T-helper 1 cell (primary cell): ENCODE results near the gene DKK3.

Experiments used
- DNase-seq, 5 donors: peaks; one replicate each; pipeline ENCODE4 v3.0.0-alpha.2; 2012 to 2020

Gene DKK3

DNA sequence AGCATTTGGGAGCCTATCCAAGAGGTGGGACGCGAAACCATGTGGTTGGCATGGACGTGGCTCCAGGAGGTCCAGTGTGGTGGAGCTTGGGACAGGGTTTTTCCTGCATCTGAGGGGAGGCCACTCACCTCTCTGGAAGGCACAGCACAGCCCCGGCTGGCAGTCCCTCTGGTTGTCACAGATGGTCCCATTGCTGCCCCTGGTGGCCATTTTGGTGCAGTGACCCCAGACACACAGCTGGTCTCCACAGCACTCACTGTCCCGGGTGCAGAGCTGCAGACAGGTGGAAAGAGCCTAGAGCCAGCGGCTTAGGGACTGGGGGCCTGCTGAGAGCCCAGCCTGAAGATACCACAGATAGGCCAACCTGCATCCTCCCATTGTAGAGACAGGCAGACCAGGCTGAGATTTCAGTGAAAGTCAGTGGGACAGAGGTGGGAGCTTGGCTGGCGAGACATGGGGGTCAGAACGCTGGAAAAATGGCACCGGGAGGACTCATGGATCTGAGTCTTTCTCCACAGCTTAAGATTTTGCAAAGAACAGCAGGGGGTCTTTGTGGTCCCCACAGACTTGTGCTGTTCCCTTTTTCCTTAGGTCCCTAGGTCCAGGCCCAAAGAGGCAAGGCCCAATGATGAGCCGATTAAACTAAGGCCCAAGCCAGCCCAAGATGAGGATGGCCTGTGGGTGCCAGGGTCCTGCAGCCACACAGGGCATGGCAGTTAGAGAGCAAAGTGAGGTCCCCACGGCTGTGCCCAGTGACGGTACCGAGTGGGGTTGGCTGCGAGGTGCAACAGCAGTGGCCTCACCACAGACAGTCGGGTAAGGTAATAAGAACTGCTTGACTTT is 41.4 kb downstream of the DKK3 start:
- DNase-seq = peak in 4 of 5 donors; percentile 41 to 66 (median 50)

DNA sequence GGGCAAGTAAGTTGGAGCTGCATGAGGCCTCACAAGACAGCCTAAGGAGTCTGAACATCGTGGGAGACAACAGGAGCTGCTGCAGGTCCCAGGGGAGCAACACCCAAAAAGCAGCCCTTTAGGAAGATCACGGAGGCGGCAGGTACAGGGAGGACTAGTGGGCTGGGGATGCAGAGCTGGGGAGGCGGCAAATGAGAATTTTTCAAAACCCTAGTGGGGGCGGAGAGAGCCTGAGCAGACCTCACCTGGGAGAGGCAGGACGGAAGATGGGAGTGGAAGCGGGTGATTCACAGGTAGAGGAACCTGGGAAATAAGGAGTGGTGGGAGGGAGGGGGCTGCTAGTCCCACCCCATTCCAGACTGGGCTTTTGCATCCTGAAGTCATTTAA is 42.1 kb downstream of the DKK3 start:
- no peak for DNase-seq

DNA sequence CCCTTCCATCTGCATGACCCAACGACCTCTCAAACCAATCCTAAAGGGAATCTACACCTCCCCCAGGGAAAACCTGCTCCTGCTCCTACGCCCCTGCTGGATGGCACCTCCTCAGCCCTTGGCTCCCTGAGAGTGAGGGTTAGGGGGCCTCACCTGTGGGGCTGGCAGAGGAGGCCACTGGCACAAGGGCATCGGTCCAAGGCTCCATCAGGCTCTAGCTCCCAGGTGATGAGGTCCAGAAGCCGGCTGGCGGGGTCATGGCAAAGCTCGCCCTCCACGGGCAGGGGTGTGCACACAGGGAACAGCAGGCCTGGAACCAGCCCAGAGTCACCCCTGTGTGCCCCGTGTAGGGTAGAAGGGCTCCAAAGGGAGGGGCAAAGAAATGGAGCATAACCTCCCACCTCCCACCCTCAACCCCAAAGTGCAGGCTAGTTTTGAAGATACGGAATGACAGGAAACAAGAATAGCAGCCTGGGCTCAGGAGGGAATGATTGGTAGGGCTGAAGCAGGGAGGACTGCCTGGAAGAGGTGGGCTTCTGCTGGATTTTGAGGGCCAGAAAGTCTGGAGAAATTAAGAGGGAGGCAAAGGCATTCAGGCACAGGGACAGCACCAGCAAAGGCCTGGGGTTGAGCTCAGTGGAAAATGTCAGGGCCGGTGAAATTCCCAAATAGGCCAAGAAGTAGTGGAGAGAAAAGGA is 42.6 kb downstream of the DKK3 start:
- DNase-seq = no peak

DNA sequence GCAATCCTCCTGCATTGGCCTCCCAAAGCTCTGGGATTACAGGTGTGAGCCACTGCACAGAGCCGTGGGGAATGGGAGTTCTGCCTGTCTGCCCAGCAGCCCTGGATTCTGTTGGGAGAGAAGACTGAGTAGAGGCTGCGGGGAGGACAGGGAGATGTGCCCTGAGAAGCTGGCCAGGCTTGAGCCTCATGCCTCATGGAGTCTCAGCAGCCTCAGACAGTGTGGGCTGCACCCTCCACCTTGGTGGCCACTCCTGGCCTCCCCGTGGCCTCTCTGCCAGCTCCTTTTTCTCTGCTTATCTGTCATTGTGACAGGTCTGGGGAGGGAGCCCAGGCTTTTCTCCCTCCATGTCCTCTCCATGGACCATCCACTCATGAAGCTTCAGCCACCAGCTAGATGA is 43.2 kb downstream of the DKK3 start:
- DNase-seq = no peak

DNA sequence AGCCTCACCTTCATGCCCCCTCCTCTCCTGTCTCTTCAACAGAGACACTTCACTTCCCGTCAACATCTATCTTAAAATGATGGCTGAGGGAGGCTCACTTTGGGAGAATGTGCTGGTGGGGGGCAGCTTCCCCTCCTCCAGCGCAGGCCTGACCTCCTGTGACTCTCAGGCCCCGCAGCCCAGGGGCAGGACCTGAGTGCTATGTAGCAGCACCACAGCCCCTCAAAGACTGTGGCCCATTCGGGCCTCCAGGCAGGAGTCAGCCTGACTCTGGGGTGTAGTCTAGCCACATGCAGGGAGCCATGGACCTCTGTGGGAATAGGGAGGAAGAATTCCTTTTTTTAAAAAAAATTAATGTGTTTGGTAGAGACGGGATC is 43.7 kb downstream of the DKK3 start:
- no peak for DNase-seq

DNA sequence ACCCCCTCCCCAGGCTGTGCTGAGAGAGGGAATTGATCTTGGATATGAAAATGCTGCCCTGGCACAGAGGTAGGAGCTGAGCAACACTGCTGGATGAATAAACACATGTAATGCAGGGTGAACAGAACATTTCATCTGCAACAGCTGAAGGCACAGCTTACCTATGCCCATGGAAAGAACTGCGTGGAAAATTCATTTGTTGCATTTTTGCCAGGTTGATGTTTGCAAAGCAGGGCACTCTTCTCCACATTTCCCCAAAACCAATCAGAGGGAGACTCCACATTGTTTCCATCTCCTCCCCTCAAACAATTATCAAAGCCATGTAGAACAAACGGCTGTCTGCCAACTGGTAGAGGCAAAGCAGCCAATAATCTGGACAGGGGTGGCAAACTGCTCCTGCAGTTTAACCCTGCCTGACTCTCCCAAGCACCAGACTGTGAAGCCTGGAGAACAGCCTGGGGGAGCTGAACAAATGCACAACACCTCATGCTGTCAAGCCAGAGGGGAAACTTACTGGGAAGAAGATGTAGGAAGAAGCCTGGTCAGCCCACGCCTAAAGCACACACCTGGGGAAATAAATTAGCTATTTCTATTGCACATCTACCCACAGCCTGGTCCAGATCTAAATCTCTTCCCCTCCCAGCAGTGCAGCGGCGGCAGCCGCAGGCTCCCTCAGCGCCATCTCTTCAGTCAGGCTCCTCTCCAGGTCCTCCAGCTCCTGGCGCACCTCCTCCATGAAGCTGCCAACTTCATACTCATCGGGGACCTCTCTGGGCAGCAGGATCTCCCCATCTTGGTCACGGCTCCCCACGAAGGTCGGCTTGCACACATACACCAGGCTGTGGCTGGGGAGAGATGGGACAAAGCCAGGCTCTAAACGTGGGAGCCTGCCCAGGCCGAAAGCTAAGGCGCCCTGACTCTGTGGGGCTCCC is 44.3 kb downstream of the DKK3 start:
- no peak for DNase-seq

DNA sequence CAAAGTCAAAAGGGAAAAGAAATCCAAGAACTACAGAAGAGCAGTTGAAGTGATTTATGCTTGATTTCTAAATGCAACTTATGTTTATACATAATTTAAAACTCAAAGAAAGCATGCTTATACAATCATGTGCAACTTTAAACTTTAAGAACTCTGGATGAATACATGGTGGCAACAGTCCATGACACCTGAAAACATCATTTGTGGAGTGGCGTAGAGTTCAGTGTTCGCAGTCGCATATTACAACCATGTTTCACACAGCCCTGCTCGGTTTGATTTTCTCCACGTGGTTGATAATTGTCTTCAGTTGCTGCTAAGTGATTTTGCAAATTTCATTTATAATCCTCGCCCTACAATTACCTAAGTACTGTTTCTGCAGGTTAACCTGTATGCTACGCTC is 45.4 kb downstream of the DKK3 start:
- no peak for DNase-seq

DNA sequence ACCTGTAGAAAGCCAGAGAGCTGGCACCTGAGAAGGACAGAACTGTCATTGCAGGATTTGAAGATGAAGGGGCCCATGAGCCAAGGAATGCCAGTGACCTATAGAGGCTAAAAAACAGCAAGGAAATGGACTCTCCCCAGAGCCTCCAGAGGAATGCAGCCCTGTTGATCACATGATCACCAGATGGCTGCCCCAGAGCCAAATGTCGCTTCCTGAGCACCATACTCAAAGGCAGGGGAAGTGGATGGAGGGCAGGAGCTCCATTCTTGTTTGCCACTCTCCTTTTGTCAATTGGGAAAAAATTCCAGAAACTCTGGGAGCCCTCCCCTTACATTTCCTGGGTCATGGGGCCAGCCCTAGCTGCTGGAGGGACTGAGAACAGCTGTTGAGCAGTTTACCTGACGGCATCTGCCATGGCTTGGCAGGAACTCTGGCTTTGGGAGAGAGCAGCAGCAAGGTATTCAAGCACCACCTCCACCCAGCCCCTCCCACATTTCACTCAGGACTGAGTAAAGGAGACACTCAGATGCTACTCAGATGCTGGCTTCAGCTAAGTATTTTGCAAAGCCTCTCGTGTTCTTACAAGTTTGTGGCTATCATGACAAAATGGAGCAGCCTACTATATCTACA is 46.9 kb downstream of the DKK3 start:
- no peak for DNase-seq

DNA sequence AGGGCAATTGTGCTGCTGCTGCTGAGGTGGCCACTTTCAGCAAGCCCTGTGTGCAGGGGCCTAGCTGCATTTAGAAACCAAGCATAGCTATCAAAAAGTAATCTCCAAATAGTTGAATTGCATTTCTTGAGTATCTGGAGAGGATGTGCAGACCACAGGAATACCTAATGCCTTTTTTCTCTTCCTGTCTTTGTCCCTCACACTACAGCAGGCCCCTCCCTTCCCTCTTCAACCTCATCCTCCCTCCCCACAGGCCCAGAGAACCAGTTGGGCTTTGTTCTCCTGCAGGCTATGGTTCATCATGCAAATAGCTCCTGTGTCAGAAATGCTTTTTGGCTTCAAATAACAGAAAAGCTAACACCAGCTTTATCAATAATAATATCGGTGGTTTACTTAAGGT is 47.7 kb downstream of the DKK3 start:
- DNase-seq = peak in 1 of 5 donors; percentile 42

DNA sequence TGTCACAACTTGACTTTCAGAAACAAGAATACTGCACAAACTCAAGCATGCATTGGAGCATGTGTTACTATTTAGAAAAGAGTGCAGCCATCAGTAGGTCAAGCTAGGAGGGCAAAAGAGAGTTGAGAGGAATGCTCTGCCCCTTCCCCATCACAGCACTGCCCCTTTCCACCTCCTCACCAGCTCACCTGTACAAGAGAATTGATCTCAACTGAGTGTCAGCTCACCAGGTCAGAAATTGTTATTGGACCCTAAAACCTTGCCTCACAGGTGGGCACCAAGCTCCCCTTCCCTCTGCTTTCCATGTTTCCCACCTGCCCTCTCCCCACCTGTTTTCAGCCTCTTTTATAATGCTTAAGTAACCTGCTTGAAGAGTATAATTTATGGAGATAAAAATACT is 48.8 kb downstream of the DKK3 start:
- DNase-seq = no peak

DNA sequence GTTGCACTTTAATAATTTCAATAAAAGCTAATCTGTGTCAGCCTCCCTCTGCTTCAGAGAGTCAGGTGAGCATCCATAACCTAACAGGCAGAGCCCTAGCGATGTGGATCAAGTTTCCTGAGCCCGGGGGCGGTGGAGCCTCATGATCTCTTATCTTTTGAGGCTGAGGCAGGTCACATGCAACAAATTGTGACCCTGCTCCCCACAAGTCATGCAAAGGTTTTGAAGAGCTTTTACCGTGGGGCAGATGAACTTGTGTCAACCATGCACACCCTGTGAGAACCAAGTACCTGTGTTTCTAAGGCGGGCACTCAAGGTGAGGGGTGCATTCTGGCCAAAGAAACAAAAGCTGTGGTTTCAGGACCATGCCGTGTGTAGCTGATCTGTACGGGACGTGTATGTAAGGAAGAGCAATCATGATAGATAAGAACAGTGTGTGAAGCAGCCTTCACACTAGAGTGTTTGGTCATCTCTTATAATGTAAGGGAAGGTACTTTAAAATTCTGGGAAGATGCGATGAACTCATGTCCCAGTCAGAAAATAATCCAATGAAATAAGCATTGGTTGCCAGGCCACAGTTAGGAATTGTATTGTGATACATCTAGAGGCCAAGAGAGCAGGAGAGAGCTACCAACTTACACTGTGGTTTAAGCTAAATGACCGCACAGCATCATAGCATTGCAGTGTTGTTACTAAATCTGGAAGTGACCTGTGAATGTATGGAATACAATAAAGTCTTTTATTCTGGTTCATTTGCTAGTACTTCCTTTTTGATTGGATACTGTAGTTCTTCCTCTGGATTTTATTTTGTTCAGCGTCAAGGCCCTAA is 49.8 kb downstream of the DKK3 start:
- DNase-seq = no peak

DNA sequence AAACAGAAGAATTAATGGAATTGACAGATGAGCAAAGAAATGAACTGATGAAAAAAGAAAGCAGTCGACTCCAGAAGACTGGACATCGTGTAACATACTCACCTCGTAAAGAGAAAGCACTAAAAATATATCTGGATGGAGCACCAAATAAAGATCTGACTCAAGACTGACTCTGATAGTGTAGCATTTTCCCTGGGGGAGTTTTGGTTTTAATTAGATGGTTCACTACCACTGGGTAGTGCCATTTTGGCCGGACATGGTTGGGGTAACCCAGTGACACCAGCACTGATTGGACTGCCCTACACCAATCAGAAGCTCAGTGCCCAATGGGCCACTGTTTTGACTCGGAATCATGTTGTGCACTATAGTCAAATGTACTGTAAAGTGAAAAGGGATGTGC is 52.4 kb downstream of the DKK3 start:
- DNase-seq = no peak

DNA sequence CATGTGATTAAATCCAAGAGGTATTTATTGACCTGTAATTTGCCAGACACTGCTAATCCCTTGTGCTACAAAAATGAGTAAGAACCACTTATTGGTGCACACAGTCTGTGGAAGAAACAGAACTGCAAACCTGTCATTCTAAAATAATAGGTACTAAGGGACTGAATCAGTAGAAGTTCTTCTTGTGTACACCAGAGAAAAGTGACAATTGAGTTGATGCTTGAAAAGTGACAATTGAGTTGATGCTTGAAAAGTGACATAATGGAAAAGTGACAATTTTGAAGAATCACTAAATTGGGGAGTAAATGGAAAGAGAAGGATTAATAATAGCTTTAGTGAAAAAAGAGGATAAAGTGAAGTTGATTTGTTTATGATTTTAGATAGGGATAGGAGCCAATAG is 56.4 kb downstream of the DKK3 start:
- no peak for DNase-seq

DNA sequence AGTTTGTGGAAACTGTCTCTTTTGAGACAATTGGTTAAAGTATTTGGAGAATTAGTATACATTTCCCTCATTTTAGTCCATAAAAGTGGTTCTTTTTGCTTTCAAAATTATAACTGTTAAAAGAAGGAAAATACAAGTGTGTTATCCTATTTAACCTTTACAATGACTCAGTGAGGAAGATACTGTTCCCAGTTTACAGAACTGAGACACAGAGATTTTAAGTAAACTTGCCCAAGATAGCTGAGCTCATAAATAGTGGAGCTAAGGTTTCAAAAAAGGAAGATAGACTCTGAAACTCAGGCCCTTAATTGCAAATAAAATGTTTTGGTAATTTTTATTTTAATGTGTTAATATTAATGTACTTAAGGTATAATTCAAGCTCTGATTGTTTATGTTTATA is 58.9 kb downstream of the DKK3 start:
- DNase-seq = no peak

DNA sequence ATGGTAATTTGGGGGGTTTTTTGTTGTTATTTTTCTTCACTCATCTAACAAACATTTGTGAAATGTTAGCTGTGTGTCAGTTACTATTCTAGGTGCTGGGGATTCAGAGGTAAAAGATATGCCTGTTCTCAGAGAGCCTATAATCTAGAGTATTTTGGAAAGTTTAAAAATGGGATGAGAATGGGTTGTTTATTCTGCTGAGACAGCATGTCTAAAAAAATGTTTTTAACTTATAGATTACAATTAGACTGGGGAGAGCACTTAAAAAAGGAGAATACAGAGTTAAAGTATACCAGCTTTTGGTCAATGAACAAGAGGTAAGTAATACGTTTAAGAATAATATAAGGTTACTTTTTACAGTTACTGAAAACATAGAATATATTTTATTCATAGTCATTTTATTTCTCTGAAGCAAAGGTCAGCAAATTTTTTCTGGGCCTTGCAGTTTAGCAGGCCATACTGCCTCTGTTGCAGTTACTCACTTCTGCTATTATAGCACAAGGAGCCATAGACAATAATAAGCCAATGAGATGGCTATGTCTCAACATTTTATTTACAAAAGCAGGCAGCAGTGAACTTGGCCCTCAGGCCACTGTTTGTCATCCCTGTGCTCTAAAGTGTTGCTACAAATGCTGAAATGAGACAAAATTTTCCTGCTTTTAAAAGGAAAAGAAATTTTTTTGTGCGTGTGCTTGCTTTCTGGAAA is 60.0 kb downstream of the DKK3 start:
- DNase-seq = no peak

DNA sequence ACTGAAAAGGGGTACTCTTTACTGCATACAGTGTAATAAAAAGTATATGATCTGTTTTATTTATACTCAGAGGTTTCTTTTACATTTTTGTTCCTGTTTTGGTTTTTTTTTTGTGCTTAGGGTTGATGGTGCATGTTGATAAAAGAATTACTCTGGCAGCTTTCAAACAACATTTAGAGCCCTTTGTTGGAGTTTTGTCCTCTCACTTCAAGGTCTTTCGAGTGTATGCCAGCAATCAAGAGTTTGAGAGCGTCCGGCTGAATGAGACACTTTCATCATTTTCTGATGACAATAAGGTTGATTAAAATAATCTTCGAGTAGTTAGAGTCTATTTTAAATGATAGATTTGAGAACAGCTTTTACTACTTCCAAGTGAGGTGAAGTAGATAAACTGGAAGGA is 60.6 kb downstream of the DKK3 start:
- DNase-seq = no peak

DNA sequence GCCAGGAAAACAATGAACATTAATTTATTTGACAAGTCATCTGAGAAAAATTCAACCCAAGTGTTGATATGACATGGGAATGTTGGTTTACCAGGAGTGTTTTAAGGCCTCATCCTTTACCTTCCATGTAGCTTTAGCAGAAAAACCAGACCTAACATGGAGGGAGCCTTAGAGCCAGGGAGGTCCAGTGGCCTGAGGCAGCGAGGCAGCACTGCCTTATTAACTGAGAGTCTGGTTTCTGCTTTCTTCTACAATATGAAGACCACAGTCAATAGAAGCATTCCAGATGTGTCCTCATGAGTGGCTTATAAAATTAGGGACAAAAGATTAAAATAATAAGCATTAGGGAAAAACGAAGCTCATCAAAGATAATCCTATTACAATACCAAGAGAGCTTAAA is 61.5 kb downstream of the DKK3 start:
- no peak for DNase-seq

DNA sequence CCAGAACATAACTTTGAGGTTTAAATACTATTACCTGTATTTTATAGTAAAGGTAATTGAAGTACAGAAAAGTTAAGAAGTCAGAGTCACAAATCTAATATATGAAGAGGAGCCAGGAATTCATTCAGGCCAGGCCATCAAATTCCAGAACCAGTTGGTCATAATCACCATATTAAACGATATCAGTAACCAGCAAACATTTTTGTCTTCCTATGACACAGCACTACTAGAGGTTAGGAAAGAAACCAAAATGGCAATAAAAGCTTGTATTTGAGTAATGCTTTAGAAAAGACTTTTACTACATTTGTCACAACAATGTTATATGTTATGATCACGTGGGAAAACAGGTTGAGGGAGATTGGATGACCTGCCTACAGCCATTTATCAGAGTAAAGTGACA is 62.2 kb downstream of the DKK3 start:
- no peak for DNase-seq

DNA sequence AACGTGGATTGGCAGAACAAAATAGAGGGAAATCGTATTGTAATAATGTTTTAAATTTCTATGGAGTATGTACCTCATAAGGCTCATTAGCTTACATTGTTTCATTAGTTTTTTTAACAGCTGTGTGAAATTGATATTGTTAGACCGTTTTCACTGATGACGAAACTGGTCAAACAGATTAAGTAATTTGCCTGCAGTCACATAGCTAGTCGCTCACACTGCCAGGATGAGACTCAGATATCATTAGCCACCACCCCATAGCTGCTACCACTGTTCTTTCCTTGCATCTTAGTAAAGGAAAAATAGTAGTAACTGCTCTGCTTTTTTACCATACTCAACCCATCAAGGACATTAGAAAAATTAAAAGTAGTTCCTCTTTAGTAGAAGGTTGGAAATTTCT is 64.0 kb downstream of the DKK3 start:
- no peak for DNase-seq

DNA sequence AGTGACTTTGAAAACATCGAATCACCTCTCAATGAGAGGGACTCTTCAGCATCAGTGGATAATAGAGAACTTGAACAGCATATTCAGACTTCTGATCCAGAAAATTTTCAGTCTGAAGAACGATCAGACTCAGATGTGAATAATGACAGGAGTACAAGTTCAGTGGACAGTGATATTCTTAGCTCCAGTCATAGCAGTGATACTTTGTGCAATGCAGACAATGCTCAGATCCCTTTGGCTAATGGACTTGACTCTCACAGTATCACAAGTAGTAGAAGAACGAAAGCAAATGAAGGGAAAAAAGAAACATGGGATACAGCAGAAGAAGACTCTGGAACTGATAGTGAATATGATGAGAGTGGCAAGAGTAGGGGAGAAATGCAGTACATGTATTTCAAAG is 65.8 kb downstream of the DKK3 start:
- no peak for DNase-seq

DNA sequence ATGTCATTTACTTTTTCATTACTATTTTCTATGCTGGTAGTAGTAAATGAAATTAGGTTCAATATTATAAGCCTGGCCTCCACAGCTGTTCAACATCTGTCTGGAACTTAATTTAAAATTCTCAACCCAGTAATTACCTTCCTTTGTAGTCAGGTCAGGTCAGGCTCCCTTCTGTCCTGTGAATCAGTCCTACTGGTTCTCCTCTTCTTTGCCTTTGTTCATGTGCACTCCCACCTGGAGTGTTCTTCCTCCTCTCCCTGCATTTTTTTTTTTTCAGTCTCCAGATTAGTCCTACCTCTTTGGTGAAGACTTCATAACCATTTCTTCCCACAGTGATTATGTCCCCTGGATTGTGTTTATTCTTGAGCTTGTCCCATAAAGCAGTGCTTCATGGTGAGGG is 67.9 kb downstream of the DKK3 start:
- no peak for DNase-seq
